H7 (cell line): ENCODE measurements around the gene ABHD17C. TPM values are rescaled to one million over a fixed set of nuclear protein-coding genes. Genes with fewer than 3 reads are reported as not detected.
A peak's percentile ranks its signal among the peaks of the same experiment; 100 is the strongest.

Experiments
- DNase-seq: peaks from one replicate; pipeline ENCODE4 v3.0.0; 2012
- H3K27me3 ChIP-seq: 2 replicates; pipeline ENCODE4 v1.6.0; 2011; ENCODE audit warnings: mild to moderate bottlenecking, low read length; ENCODE audit not compliant: control insufficient read depth, insufficient read depth
- H3K36me3 ChIP-seq: replicated peaks from 2 replicates; pipeline ENCODE4 v1.5.1; 2011; ENCODE audit warnings: low read length; ENCODE audit not compliant: control insufficient read depth, insufficient read depth
- H3K4me3 ChIP-seq: 2 replicates; pipeline ENCODE4 v1.5.1; 2011; ENCODE audit warnings: low read depth, mild to moderate bottlenecking, control low read depth, low read length, moderate library complexity; ENCODE audit not compliant: insufficient read depth
- total RNA-seq: library from RNA; depleted of rRNA; stranded (reverse); fragments of >200 nt; shearing (Covaris generic); gene quantifications from 2 replicates; pipeline ENCODE4 v1.2.3, GENCODE V29; 2014

ABHD17C gene
- total RNA-seq, 1 experiment from 2014 or later = 7.2 TPM

- Histone ChIP-seq H3K36me3 (no peaks in the 10 kb centered on the region), H3K27me3 (peaks cover 8% of the 10 kb centered on the region)
- DNase-seq = no peak
Observed at GRCh38 chr15:80773792-80774352, 78.8 kb downstream of the ABHD17C start.

DNA sequence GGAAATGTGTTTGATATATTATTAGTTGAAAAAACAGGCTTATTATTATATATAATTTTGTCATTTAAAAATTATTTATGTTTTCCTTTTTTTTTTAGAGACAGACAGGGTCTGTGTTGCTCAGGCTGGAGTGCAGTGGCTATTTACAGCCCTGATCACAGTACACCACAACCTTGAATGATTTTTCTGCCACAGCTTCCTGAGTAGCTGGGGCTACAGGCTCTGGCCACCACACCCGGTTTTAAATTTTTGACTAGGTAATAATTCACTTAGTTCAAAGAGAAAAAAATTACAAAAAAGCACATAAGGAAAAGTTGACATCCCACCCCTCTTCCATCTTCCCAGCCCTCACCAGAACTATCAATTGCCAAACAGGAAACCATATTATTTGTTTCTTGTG is 79.4 kb downstream of the ABHD17C start:
- DNase-seq = no peak
- Histone ChIP-seq H3K4me3 (no peak overlapping the region), H3K27me3 (peaks cover 13% of the 10 kb centered on the region), H3K36me3 (no peaks in the 10 kb centered on the region)

More at GRCh38 chr15:80773792-80774352, 78.8 kb downstream of the ABHD17C start:
- no peak overlapping the region for H3K4me3 ChIP-seq

GRCh38 chr15:80775338-80775737 is 80.2 kb downstream of the ABHD17C start:
- Histone ChIP-seq H3K27me3 (peaks cover 21% of the 10 kb centered on the region), H3K4me3 (no peak overlapping the region), H3K36me3 (no peaks in the 10 kb centered on the region)
- no peak for DNase-seq

GRCh38 chr15:80776420-80777045 is 81.4 kb downstream of the ABHD17C start:
- no peak overlapping the region for H3K4me3 ChIP-seq
- H3K36me3 ChIP-seq = no peaks in the 10 kb centered on the region
- peak; percentile 80 for DNase-seq
- peaks cover 26% of the 10 kb centered on the region for H3K27me3 ChIP-seq

DNA sequence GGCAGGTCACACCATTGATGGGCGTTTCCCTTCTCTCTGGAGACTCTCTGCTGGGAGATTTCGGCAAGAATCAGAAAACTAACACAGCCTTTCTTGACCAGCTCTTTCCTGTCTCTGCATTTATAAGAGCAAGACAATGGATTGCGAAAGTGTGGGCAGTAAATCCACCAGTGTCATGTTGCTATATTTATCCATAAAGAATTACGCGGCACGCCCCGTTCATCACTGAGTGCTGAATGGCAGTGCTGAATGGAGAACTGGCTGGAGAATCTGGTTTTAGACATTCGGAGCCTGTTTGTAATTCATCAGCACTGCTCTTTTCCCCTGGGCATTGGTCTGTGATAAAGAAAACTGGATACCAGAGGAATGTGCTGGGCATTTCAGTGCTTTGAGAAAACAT is 82.0 kb downstream of the ABHD17C start:
- Histone ChIP-seq H3K36me3 (no peaks in the 10 kb centered on the region), H3K27me3 (peaks cover 26% of the 10 kb centered on the region), H3K4me3 (no peak overlapping the region)
- no peak for DNase-seq

DNA sequence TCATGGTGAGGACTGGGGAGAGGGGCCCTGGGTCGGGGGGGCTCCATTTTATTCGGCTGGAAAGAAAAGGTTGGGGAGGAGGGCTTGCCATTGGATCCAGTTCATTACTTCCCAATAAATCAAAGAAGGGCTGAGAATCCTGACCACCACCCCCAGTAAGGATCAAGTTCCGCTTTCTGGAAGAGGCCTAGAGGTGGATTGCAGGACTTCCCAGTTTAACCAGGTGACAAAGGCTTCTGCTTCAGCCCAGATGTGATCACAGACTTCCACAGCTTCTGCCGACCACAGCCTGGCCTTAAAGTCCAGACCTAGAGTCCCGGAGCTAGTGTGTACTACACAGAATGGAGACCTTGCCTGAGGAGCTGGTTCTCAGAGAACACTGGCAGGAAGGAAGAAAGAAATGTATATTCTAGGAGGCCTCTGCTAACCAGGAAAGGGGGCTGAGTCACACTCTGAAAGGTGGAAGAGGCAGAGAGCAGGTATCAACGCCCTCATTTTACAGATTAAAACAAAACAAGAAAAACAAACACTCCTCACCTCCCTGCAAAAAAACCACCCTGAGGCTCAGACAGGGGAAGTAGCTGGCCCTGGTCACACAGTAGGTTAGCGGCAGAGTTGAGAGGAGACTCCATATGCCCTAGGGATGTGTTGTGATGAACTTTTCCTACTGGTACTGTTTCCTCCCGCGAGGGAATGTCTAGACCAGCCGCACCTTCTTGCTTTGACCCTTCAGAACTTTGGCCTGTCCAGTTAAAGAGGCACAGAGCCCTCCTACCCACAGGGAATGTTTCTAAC is 82.9 kb downstream of the ABHD17C start:
- H3K4me3 ChIP-seq = no peak overlapping the region
- no peaks in the 10 kb centered on the region for H3K36me3 ChIP-seq
- H3K27me3 ChIP-seq = peaks cover 26% of the 10 kb centered on the region
- no peak for DNase-seq

DNA sequence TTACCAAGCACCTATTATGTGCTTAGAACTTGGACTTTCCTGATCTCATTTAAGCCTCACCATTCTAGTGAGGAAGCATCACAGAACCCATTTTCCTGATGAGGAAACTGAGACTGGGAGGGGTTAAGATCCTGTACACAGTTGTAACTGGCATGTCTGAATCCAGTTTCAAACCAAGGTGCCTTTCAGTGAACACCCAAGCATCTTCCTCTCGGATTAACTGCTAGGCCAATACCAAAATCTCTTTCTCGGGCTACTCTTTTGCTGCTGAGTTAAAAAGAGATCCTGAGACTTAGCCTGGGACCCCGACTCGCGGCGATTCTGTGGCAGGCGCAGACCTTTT is 83.5 kb downstream of the ABHD17C start:
- Histone ChIP-seq H3K4me3 (peak overlapping the region; percentile 14; the same call in 1 of the 2 replicates), H3K27me3 (peaks cover 26% of the 10 kb centered on the region)

GRCh38 chr15:80778964-80779657 is 84.0 kb downstream of the ABHD17C start, which contains the start of gene CEMIP:
CEMIP (plus strand) TSS chr15:80779370; CDS start chr15:80873880, 94,510 bp downstream.
- H3K27me3 ChIP-seq = peaks cover 26% of the 10 kb centered on the region
- DNase-seq = peak; percentile 96
- peak within 1 kb of the TSS; percentile 42 for H3K4me3 ChIP-seq
- H3K36me3 ChIP-seq = no peaks in the 10 kb centered on the region

More for the DNA sequence above, 83.5 kb downstream of the ABHD17C start:
- no peak for DNase-seq
- no peaks in the 10 kb centered on the region for H3K36me3 ChIP-seq

DNA sequence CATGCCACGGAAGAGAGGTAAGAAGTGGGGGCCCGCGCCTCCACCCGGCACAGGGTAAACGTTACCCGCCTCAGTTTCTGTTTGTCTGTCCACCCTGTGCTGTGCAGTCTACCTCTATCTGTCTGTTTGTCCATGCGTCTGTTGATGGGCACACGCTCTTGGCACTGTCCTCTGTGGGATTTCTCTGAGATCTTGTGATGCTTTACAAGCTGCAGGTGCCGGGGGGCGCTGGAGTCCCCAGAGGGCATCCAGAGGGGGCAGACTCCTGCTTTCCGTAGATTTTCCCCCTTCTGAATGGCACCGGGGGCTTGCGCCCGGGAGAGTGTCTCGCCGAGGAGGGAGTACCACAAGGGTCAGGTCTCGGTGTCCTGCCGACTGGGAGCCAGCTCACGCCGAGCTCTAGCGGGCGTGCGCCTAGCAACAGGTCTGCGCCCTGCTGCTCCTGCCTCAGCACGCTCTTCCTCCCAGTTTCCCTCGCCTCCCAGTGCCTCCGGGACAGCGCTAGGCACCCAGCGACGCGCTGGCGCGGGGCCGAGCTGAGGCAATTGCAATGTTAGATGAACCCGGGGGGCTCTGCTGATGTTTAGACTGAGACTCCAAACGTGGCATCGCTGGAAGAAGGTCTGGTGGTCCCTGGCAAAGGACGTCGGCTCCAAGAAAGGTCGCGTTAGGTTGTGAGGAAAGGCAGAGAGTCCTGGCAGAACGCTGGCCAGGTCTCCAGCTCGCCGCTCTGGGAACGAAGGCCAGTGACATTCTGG is 84.7 kb downstream of the ABHD17C start:
- Histone ChIP-seq H3K36me3 (no peaks in the 10 kb centered on the region), H3K27me3 (peaks cover 26% of the 10 kb centered on the region), H3K4me3 (peak overlapping the region; percentile 42; the same call in 1 of the 2 replicates)
- peak; percentile 77 for DNase-seq

DNA sequence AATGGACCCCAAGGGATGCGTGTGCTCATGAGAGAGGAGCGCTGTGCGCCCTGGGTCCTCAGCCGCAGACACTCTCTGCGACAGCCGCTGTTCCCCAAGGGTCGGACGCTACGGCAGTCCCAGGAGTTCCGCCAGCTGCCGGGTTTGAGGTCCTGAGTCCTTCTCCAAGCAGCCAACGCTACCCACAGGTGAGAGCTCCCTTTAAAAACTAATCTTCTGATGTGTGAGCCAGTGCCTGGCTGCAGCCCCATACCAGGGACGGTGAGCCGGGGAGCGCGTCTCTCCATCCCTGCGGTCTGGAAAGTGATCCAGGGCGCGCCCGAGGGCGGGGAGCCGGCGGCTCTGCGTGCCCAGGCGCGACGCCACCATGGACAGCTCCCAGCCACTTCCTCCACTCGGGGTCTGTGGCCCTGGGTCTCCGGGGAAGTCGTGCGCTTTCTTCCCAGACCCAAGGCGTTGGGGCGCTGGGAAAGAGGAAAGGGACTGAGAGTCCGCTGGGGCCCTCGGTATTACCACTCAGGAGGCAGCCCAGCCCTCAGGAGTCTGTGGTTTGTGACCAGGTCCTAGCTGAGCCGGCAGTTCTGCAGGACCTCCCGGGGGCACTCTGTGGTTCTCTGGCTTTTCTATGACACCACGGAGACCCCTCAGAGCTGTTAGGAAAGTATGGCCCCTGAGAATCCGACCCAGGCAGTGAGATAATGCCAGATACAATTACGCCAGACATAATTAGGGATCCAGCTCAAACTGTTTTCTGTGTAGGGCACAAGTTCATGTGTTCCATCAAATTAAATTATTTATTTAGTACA is 85.5 kb downstream of the ABHD17C start:
- H3K4me3 ChIP-seq = peak overlapping the region; percentile 42; the same call in 1 of the 2 replicates
- DNase-seq = peak; percentile 92
- H3K27me3 ChIP-seq = peaks cover 26% of the 10 kb centered on the region
- H3K36me3 ChIP-seq = no peaks in the 10 kb centered on the region

DNA sequence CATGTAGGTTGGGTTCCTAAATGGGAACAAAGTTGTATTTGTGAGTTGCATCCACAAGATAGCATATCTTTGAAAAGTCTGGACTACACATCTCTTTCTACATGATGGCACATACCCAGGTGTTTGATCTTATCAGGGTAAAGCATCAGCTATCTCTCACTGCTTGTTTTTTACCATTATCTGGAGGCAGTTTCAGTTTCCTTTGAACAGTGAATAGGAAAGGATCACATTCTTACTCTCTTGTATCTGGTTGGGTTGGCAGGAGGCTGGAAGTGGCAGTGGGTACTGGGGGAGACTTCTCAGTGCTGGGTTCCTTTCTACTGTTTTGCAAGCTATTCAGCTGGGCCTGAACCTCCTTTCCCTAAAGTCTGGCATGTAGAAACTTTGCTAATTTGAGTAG is 88.2 kb downstream of the ABHD17C start:
- DNase-seq = no peak
- H3K4me3 ChIP-seq = no peak overlapping the region
- no peaks in the 10 kb centered on the region for H3K36me3 ChIP-seq
- H3K27me3 ChIP-seq = peaks cover 23% of the 10 kb centered on the region

DNA sequence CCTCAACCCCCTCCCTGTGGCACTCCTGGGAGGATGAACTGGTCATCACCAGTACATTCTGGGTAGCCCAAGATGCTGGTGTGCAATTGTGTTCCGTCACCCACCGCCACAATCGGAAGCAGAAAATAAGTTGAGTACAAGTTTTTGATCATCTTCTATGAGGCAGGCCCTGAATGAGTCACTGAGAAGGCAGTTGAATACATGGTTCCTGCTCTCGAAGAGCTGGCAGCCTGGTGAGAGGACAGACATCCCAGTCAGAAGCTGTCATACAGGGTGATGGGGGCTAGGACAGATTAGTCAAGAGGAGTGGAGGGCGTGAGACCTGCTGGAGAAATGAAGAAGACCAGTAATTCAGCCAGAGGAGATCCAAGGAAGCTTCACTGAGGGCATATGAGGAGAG is 90.2 kb downstream of the ABHD17C start:
- H3K27me3 ChIP-seq = peaks cover 5% of the 10 kb centered on the region
- no peak overlapping the region for H3K4me3 ChIP-seq
- H3K36me3 ChIP-seq = no peaks in the 10 kb centered on the region
- no peak for DNase-seq

DNA sequence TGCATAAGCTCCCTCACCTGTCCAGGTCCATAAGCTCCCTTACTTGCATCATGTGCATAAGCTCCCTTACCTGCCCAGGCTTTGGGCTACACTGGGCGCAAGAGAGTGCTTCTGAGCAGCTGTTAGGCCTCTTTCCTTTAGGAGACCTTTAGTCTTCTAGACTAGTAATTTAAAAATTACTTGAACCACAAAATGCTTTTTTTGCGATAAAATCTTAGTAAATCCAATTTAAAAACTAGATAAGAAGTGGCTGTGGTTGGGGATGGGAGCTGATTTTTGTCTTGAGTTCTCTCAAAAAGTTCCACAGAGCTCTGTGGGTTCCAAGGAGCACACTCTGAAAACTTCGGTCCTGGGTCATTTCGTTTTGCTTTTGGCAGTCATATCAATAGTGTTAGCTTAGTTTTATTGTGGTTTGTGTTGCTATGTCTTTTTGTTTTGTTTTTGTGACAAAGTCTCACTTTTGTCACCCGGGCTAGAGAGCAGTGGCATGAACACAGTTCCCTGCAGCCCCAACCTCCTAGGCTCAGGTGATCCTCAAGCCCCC is 90.8 kb downstream of the ABHD17C start:
- DNase-seq = no peak
- H3K36me3 ChIP-seq = no peaks in the 10 kb centered on the region
- H3K4me3 ChIP-seq = no peak overlapping the region
- peaks cover under 1% of the 10 kb centered on the region; the same call in 1 of the 2 replicates for H3K27me3 ChIP-seq
